ENCODE results near the gene MAML3. TPM values are rescaled to one million over a fixed set of nuclear protein-coding genes. Genes with fewer than 3 reads are reported as not detected.

Gene MAML3
- total and polyA plus RNA-seq, 2 of the 13 experiments (the other 11 are each of a cell fraction or from before 2014, with no cell fraction given) = 0.05 to 0.13 TPM

DNA sequence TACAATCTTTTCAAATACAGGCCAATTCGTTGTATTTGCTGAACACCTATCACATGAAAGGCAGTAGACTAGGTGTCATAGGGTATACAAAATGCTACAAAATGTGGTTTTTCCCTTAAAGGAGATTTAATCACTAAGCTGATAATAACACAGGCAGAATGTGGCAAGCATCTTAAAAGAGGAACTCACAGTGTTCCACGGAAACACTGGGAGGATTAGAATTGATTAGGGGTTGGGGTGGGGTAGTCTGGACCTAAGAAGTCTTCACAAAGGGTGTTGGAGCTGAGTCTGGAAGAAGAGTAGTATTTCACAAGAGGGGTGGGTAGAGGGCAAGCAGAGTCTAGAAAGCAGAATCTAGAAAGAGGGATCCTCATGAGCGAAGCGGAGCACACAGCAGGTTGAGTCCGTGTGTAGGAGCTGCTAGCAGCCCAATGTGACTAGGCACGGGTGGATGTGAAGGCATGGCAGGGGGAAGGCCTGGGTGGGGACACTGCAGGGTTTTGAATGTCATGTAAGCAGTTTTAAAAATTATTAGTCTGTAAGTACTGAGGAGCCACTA is 364.8 kb downstream of the MAML3 start (continued):
- TF ChIP-seq ZBTB44 (CRISPR knock-in tag; IDR thresholded peaks at IDR 0.05) (no peak), ZNF138 (CRISPR knock-in tag; IDR thresholded peaks at IDR 0.05; ENCODE audit: low read depth) (no peak), NFIB (CRISPR knock-in tag; IDR thresholded peaks at IDR 0.05; ENCODE audit: borderline replicate concordance) (no peak), HNRNPL (IDR thresholded peaks at IDR 0.05; ENCODE audit: low read depth, low read length) (no peak), XBP1 (CRISPR knock-in tag; IDR thresholded peaks at IDR 0.05) (no peak), TFAP4 (IDR thresholded peaks at IDR 0.05; ENCODE audit: borderline replicate concordance, low read depth) (no peak), GLI4 (CRISPR knock-in tag; IDR thresholded peaks at IDR 0.05; ENCODE audit: borderline replicate concordance) (no peak), ZNF280D (CRISPR knock-in tag; IDR thresholded peaks at IDR 0.05) (no peak), HNRNPH1 (optimal IDR thresholded peaks at IDR 0.05; ENCODE audit: low read depth, low read length) (no peak), RXRB (CRISPR knock-in tag; IDR thresholded peaks at IDR 0.05; ENCODE audit: borderline replicate concordance) (no peak)
- TF ChIP-seq, protein P1, sequence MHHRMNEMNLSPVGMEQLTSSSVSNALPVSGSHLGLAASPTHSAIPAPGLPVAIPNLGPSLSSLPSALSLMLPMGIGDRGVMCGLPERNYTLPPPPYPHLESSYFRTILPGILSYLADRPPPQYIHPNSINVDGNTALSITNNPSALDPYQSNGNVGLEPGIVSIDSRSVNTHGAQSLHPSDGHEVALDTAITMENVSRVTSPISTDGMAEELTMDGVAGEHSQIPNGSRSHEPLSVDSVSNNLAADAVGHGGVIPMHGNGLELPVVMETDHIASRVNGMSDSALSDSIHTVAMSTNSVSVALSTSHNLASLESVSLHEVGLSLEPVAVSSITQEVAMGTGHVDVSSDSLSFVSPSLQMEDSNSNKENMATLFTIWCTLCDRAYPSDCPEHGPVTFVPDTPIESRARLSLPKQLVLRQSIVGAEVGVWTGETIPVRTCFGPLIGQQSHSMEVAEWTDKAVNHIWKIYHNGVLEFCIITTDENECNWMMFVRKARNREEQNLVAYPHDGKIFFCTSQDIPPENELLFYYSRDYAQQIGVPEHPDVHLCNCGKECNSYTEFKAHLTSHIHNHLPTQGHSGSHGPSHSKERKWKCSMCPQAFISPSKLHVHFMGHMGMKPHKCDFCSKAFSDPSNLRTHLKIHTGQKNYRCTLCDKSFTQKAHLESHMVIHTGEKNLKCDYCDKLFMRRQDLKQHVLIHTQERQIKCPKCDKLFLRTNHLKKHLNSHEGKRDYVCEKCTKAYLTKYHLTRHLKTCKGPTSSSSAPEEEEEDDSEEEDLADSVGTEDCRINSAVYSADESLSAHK (CRISPR knock-in tag; IDR thresholded peaks at IDR 0.05; ENCODE audit: borderline replicate concordance) = no peak
- TF ChIP-seq, protein P2, sequence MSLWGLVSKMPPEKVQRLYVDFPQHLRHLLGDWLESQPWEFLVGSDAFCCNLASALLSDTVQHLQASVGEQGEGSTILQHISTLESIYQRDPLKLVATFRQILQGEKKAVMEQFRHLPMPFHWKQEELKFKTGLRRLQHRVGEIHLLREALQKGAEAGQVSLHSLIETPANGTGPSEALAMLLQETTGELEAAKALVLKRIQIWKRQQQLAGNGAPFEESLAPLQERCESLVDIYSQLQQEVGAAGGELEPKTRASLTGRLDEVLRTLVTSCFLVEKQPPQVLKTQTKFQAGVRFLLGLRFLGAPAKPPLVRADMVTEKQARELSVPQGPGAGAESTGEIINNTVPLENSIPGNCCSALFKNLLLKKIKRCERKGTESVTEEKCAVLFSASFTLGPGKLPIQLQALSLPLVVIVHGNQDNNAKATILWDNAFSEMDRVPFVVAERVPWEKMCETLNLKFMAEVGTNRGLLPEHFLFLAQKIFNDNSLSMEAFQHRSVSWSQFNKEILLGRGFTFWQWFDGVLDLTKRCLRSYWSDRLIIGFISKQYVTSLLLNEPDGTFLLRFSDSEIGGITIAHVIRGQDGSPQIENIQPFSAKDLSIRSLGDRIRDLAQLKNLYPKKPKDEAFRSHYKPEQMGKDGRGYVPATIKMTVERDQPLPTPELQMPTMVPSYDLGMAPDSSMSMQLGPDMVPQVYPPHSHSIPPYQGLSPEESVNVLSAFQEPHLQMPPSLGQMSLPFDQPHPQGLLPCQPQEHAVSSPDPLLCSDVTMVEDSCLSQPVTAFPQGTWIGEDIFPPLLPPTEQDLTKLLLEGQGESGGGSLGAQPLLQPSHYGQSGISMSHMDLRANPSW (CRISPR knock-in tag; IDR thresholded peaks at IDR 0.05; ENCODE audit: borderline replicate concordance) = no peak

All from HepG2 (cell line).